BJ (cell line): Measurements from ENCODE around the gene SETD1B. TPM values are rescaled to one million over a fixed set of nuclear protein-coding genes. Genes with fewer than 3 reads are reported as not detected.

ENCODE experiments used
- CTCF ChIA-PET: fragments of 350-600 bp; formaldehyde crosslinking; extraction: SDS; loops from one replicate; lab custom pipeline; 2021; ENCODE audit warnings: antibody characterized with exemption, inconsistent platforms; lab: Yijun Ruan, JAX
- POLR2A ChIA-PET: fragments of 300-600 bp; sonication (Branson Sonifier 250); formaldehyde crosslinking; extraction: SDS; loops from one replicate; lab custom pipeline; 2021; ENCODE audit warnings: antibody characterized with exemption; lab: Charles Lee
- DNase-seq: peaks from one replicate; pipeline ENCODE4 v3.0.0-alpha.2; 2011; ENCODE audit warnings: low read depth
- H3K27me3 ChIP-seq: 2 replicates; pipeline ENCODE4 v1.6.0; 2011; ENCODE audit warnings: low read length; ENCODE audit not compliant: control insufficient read depth, insufficient read depth
- H3K36me3 ChIP-seq: 2 replicates; pipeline ENCODE4 v1.5.1; 2011; ENCODE audit warnings: low read length; ENCODE audit not compliant: control insufficient read depth, insufficient read depth
- H3K4me3 ChIP-seq: 2 replicates; pipeline ENCODE4 v1.5.1; 2011; ENCODE audit warnings: low read depth, mild to moderate bottlenecking, control low read depth, low read length
- polyA plus RNA-seq: library from polyadenylated mRNA; depleted of rRNA; stranded (reverse); fragments of >200 nt; gene quantifications from 2 replicates; pipeline ENCODE4 v1.2.3, GENCODE V29; 2011
- TF ChIP-seq, protein P1 (sequence below): IDR thresholded peaks from 2 replicates; pipeline ENCODE4 v1.5.1; 2011; ENCODE audit warnings: low read depth, mild to moderate bottlenecking, control low read depth, inconsistent platforms, low read length, moderate library complexity; ENCODE audit not compliant: insufficient read depth

SETD1B gene
- polyA plus RNA-seq, 1 experiment: 0.85 TPM

DNA sequence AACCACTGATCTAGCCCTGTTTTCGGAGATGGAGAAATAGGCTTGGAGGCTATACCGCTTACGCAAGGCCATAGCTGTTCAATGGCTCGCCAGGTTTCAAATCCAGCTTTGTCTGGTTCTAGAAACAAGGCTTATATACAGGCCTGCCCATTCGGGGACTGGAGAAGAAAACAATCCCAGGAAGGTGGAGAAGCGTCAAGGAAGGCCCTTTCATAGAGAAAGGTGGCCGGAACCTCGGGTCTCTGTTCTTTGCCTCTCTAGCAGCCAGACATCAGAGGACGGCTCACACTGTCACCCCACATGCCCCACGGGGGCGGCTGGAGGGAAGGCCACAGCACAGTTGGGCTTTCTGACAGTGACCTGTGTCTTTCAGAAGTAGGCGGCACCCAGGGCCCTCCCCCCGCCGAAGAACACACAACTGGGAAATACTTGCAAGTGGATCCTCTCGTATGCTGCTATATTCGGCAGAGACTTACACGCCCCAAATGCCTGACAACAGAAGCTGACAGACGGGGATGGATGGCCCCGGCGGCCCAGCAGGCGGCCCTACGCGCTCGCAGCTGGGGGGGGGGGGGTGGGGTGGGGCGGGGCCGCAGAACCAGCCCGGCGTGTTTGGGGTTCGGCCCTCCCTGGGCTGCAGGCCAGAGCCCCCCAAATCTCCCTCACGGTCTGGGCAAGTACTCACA is 4.5 kb upstream of the SETD1B start:
- TF ChIP-seq, protein P1, sequence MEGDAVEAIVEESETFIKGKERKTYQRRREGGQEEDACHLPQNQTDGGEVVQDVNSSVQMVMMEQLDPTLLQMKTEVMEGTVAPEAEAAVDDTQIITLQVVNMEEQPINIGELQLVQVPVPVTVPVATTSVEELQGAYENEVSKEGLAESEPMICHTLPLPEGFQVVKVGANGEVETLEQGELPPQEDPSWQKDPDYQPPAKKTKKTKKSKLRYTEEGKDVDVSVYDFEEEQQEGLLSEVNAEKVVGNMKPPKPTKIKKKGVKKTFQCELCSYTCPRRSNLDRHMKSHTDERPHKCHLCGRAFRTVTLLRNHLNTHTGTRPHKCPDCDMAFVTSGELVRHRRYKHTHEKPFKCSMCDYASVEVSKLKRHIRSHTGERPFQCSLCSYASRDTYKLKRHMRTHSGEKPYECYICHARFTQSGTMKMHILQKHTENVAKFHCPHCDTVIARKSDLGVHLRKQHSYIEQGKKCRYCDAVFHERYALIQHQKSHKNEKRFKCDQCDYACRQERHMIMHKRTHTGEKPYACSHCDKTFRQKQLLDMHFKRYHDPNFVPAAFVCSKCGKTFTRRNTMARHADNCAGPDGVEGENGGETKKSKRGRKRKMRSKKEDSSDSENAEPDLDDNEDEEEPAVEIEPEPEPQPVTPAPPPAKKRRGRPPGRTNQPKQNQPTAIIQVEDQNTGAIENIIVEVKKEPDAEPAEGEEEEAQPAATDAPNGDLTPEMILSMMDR: no peak; the same call in 1 of the 2 replicates
- CTCF ChIA-PET: interaction anchor here (1.0 to 14.8 kb wide), 4 partner anchors 8 to 108 kb away, joined by 3 to 467 read pairs (median 25); partner anchors contain the start of gene SETD1B
- Histone ChIP-seq H3K36me3 (peaks cover 6% of the 10 kb centered on the region), H3K4me3 (peak overlapping the region; percentile 79), H3K27me3 (no peaks in the 10 kb centered on the region)
- no peak for DNase-seq
- POLR2A ChIA-PET: no interaction called here

DNA sequence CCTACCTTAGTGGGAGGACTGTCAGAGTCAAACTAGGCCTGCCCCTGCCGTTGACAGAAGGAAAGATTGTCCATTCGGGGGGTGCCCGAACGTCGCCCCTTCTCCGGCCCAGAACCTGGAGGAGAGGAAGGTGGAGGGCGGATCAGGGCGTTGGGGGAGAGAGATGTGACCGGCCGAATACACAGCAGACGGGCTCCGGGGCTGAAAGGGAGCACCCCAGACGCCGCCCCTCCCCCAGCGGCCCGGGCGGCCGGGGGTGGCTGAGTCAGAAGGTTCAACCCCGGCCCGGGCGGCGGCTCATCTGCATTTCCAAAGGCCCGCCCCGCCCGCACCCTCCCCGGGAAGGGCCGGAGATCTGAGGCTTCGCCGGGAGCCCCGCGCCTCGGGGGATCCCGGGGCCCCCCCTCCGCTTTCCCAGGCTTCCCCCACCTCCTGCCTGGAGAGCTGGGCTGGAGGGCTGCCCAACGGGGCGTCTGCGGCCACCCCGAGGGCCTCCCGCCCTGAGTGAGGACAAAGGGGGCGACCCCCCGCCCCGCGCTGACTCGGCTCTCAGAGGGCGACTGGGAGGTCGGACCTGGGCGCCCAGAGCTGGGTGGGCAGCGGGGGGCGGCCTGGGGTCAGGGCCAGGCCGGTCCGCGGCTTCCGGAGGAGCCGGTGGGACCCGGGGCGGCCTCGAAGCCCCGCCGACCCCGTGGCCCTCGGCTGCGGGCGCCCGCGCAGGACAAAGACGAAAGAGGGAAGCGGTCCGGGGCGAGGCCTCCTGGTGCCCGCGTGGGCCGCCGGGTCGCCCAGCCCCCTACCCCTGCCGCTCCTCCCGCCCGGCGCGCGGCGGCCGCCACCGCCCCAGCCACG is 3.7 kb upstream of the SETD1B start:
- H3K4me3 ChIP-seq: peak overlapping the region; percentile 79
- CTCF ChIA-PET: interaction anchor here (14.8 kb wide), 1 partner anchor 7 kb away, joined by 467 read pairs; the partner anchor contains the start of gene SETD1B
- TF ChIP-seq, protein P1: no peak; the same call in 1 of the 2 replicates
- DNase-seq: no peak
- peaks cover 6% of the 10 kb centered on the region for H3K36me3 ChIP-seq
- POLR2A ChIA-PET: interaction anchor here (0.6 to 1.3 kb wide), 2 partner anchors 125 to 742 kb away, joined by 4 to 7 read pairs; no protein-coding TSS in a partner anchor
- H3K27me3 ChIP-seq: no peaks in the 10 kb centered on the region

DNA sequence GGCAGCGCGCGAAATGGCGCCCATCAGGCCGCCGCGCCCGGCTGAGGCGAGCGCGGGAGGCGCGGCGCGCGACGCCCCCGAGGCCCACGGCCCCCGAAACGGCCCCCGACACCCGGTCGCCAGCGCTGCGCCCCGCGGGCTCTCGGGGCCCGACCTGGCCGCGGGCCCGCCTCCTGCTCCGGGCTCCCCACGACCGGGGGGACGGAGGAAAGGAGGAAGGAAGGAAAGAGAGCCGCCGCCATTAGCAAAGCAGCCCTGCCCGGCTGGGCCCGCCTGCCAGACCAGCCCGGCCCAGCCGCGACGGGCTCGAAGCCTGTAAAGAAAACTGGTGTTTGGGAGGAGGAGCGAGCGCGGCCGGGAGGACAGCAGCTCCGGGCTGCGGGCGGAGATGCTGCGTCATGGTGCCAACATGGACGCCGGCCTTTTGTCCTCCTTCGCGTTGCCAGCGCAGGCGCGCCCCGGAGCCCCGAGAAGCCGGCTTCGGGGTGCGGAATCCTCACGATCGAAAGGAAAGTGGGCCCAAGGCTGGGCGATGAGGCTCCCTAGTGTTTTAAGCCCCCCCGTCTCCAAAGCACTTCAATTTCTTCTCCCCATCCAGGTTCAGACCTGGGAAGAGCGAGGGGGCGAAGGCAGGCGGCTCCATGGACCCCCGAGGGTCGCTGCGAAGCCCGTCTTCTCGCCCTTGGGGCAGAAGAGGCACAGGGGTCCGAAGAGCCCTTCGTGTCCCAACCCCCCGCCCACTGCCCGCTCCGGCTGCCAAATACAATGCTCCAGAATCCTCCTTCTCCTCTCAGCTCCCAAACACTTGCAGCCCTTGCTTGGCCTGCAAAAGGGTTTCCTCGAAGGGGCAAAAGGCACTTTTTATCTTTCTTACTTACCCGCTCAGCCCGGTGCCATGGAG is 2.9 kb upstream of the SETD1B start:
- POLR2A ChIA-PET: interaction anchor here (0.6 to 1.3 kb wide), 2 partner anchors 124 to 741 kb away, joined by 4 to 7 read pairs; no protein-coding TSS in a partner anchor
- peak overlapping the region; percentile 79 for H3K4me3 ChIP-seq
- CTCF ChIA-PET: interaction anchor here (0.9 to 14.8 kb wide), 3 partner anchors 4 to 93 kb away, joined by 3 to 467 read pairs (median 467); partner anchors contain the start of genes RHOF and SETD1B
- H3K36me3 ChIP-seq: peaks cover 4% of the 10 kb centered on the region; the same call in 1 of the 2 replicates
- TF ChIP-seq, protein P1: no peak
- H3K27me3 ChIP-seq: no peaks in the 10 kb centered on the region
- DNase-seq: no peak

DNA sequence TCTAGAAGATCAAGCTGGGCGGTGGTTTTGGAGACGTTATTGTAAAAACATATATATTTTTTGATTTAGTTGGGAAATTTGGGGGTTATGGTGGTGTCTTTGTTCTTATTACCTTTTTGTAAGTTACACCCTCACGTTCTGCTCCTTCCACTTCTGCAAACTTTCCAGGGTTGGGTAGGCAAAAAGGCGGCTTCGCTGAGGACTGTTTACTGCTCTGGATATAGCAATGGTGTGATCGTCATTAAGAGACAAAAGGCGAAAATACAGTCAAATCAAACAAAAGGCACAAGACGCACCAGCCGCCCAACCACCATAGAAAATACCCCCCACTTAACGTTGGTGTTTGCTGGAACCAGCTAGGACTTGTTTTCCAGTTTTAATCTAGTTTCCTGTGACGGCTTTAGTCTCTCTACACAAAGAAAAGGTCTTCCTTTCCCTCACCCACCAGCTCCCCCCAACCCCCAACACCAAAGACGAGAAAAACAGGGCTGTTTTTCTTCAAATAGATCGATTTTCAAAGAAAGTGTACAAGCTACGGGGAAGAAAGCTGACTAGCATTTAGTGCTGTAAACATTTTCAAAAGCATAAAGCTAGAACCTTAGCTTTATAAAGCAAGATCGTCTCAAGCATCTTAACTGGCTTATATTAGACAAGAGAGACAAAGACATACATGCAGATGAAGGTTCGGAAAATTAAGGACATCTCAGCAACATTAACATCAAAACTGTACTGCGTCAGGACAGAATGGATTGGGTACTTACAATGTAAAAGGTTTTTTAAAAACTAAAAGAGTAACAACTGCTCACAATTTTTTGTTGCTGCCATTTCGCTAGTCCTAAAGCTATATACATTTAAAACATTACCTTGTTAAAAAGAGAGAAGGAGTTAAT is 2.0 kb upstream of the SETD1B start:
- H3K27me3 ChIP-seq: no peaks in the 10 kb centered on the region
- TF ChIP-seq, protein P1: no peak
- no peak for DNase-seq
- ChIA-PET CTCF (interaction anchor here (0.6 to 14.8 kb wide), 4 partner anchors 5 to 321 kb away, joined by 3 to 467 read pairs (median 235); partner anchors contain the start of genes RHOF and SETD1B), POLR2A (interaction anchor here (0.6 to 1.5 kb wide), 2 partner anchors 10 to 465 kb away, joined by 4 to 8 read pairs; no protein-coding TSS in a partner anchor)
- H3K36me3 ChIP-seq: peaks cover 5% of the 10 kb centered on the region; the same call in 1 of the 2 replicates
- peak overlapping the region; percentile 79 for H3K4me3 ChIP-seq
